ENCODE results near the gene ACP4.

ACP4 gene

GRCh38 chr19:50822661-50823208, 32.5 kb downstream of the ACP4 start:
- Histone ChIP-seq H3K4me3 (ENCODE audit: low read depth, low read length) (no peak overlapping the region), H3K36me3 (replicated peaks) (no peaks in the 10 kb centered on the region), H3K27me3 (replicated peaks) (peaks cover 19% of the 10 kb centered on the region), H3K27ac (no peak overlapping the region)
- in situ Hi-C loops (cut with HindIII; ENCODE audit: low pct_ligation_motif_present, low sequenced_read_pairs) = no loop called here
- no peak for DNase-seq
- no peak for TF ChIP-seq CTCF (IDR thresholded peaks at IDR 0.05; ENCODE audit: low read depth, low read length, missing control alignments)

GRCh38 chr19:50823389-50824042, 33.3 kb downstream of the ACP4 start, which contains the start of gene KLK1:
Gene KLK1 (minus strand): TSS chr19:50823787. CDS start chr19:50823748, 39 bp downstream.
- DNase-seq = no peak
- Histone ChIP-seq H3K4me3 (ENCODE audit: low read depth, low read length) (no peak within 1 kb of the TSS), H3K27me3 (replicated peaks) (peaks cover 19% of the 10 kb centered on the region), H3K36me3 (replicated peaks) (no peaks in the 10 kb centered on the region), H3K27ac (no peak within 1 kb of the TSS)
- in situ Hi-C loops (cut with HindIII; ENCODE audit: low pct_ligation_motif_present, low sequenced_read_pairs) = no loop called here
- no peak for TF ChIP-seq CTCF (IDR thresholded peaks at IDR 0.05; ENCODE audit: low read depth, low read length, missing control alignments)

- in situ Hi-C loops (cut with HindIII; ENCODE audit: low pct_ligation_motif_present, low sequenced_read_pairs) = no loop called here
- Histone ChIP-seq H3K36me3 (replicated peaks) (no peaks in the 10 kb centered on the region), H3K4me3 (ENCODE audit: low read depth, low read length) (no peak overlapping the region), H3K27me3 (replicated peaks) (peaks cover under 1% of the 10 kb centered on the region), H3K27ac (no peak overlapping the region)
- no peak for DNase-seq
- TF ChIP-seq CTCF (IDR thresholded peaks at IDR 0.05; ENCODE audit: low read depth, low read length, missing control alignments) = no peak
These were observed 36.5 kb downstream of the ACP4 start for GRCh38 chr19:50826492-50827240.

GRCh38 chr19:50827476-50827875, 37.3 kb downstream of the ACP4 start:
- no peaks in the 10 kb centered on the region for H3K27me3 ChIP-seq (replicated peaks)
- no peak for TF ChIP-seq CTCF (IDR thresholded peaks at IDR 0.05; ENCODE audit: low read depth, low read length, missing control alignments)

GRCh38 chr19:50829801-50830200, 39.6 kb downstream of the ACP4 start:
- no peaks in the 10 kb centered on the region for H3K27me3 ChIP-seq (replicated peaks)
- no peak for DNase-seq
- in situ Hi-C loops (cut with HindIII; ENCODE audit: low pct_ligation_motif_present, low sequenced_read_pairs) = no loop called here
- no peak for TF ChIP-seq CTCF (IDR thresholded peaks at IDR 0.05; ENCODE audit: low read depth, low read length, missing control alignments)
- H3K4me3 ChIP-seq (ENCODE audit: low read depth, low read length) = no peak overlapping the region
- no peaks in the 10 kb centered on the region for H3K36me3 ChIP-seq (replicated peaks)
- H3K27ac ChIP-seq = no peak overlapping the region

More at GRCh38 chr19:50827476-50827875, 37.3 kb downstream of the ACP4 start:
- in situ Hi-C loops (cut with HindIII; ENCODE audit: low pct_ligation_motif_present, low sequenced_read_pairs) = no loop called here
- H3K36me3 ChIP-seq (replicated peaks) = no peaks in the 10 kb centered on the region
- no peak overlapping the region for H3K4me3 ChIP-seq (ENCODE audit: low read depth, low read length)
- no peak overlapping the region for H3K27ac ChIP-seq
- DNase-seq = no peak

Measured in brain microvascular endothelial cell (primary cell).